IMR-90 (cell line): Measurements from ENCODE around the gene GGACT. TPM values are rescaled to one million over a fixed set of nuclear protein-coding genes. Genes with fewer than 3 reads are reported as not detected.

Source experiments
- ATAC-seq: fragments of 200-7000 bp; cut with Tn5 transposase; 2 replicates; pipeline ENCODE4 v1.9.1; 2020; ENCODE audit warnings: low read depth, mild to moderate bottlenecking, moderate library complexity
- BruUV-seq: library from RNA; stranded (reverse); fragments of 400-500 nt; replicated peaks from 2 replicates; lab custom pipeline; 2021; lab: Mats Ljungman, UMichigan
- CTCF ChIA-PET: fragments of 300-600 bp; formaldehyde crosslinking; extraction: SDS; loops from one replicate; lab custom pipeline; 2021; ENCODE audit warnings: antibody characterized with exemption; lab: Yijun Ruan, JAX
- POLR2A ChIA-PET: fragments of 300-600 bp; sonication (Branson Sonifier 250); formaldehyde crosslinking; loops from one replicate; lab custom pipeline; 2022; ENCODE audit warnings: antibody characterized with exemption; ENCODE audit not compliant: unreplicated experiment; lab: Charles Lee
- DNase-seq: peaks from one replicate; pipeline ENCODE4 v3.0.0; 2013
- H2AFZ ChIP-seq: replicated peaks from 2 replicates; pipeline ENCODE3; 2013; ENCODE audit warnings: low read length, mild to moderate bottlenecking; ENCODE audit not compliant: poor library complexity
- H2AK5ac ChIP-seq: 2 replicates; pipeline ENCODE4 v1.6.1; 2013; ENCODE audit warnings: low read depth, low read length, inconsistent platforms
- H2AK9ac ChIP-seq: replicated peaks from 2 replicates; pipeline ENCODE3; 2013; ENCODE audit warnings: mild to moderate bottlenecking, low read depth, low read length, moderate library complexity; ENCODE audit not compliant: poor library complexity
- H2BK120ac ChIP-seq: 2 replicates; pipeline ENCODE4 v1.6.1; 2013; ENCODE audit warnings: low read depth, low read length, inconsistent platforms
- H2BK15ac ChIP-seq: 3 replicates; pipeline ENCODE4 v1.6.1; 2013; ENCODE audit warnings: low read depth, low read length, inconsistent platforms
- H2BK20ac ChIP-seq: 2 replicates; pipeline ENCODE4 v1.6.1; 2013; ENCODE audit warnings: low read depth, mild to moderate bottlenecking, inconsistent platforms, low read length, moderate library complexity
- H2BK5ac ChIP-seq: 2 replicates; pipeline ENCODE4 v1.6.1; 2013; ENCODE audit warnings: mild to moderate bottlenecking, low read depth, low read length, inconsistent platforms; ENCODE audit not compliant: poor library complexity, severe bottlenecking
- H3K14ac ChIP-seq: replicated peaks from 2 replicates; pipeline ENCODE4 v1.6.1; 2013; ENCODE audit warnings: low read depth, low read length, inconsistent platforms
- H3K18ac ChIP-seq: 2 replicates; pipeline ENCODE4 v1.6.1; 2013; ENCODE audit warnings: low read depth, low read length, control low read depth
- H3K23ac ChIP-seq: 2 replicates; pipeline ENCODE4 v1.6.1; 2013; ENCODE audit warnings: low read depth, low read length, inconsistent platforms
- H3K27ac ChIP-seq: 2 replicates; pipeline ENCODE4 v1.5.1; 2013; ENCODE audit warnings: mild to moderate bottlenecking, control low read depth, low read length; ENCODE audit not compliant: insufficient read depth
- H3K27me3 ChIP-seq: 2 replicates; pipeline ENCODE4 v1.6.1; 2013; ENCODE audit warnings: low read length; ENCODE audit not compliant: control insufficient read depth, insufficient read depth
- H3K36me3 ChIP-seq: 2 replicates; pipeline ENCODE4 v1.6.1; 2013; ENCODE audit warnings: low read length, mixed read lengths; ENCODE audit not compliant: control insufficient read depth, insufficient read depth
- H3K4ac ChIP-seq: 2 replicates; pipeline ENCODE4 v1.6.1; 2013; ENCODE audit warnings: low read depth, low read length, inconsistent platforms
- H3K4me1 ChIP-seq: 2 replicates; pipeline ENCODE4 v1.6.1; 2013; ENCODE audit warnings: low read length, mixed read lengths; ENCODE audit not compliant: control insufficient read depth, insufficient read depth
- H3K4me2 ChIP-seq: 2 replicates; pipeline ENCODE4 v1.6.1; 2013; ENCODE audit warnings: low read depth, mild to moderate bottlenecking, control low read depth, low read length, moderate library complexity
- H3K4me3 ChIP-seq: 2 replicates; pipeline ENCODE4 v1.5.1; 2013; ENCODE audit warnings: low read depth, mild to moderate bottlenecking, control low read depth, low read length, moderate library complexity; ENCODE audit not compliant: insufficient read depth
- H3K56ac ChIP-seq: 2 replicates; pipeline ENCODE4 v1.6.1; 2013; ENCODE audit warnings: low read length, inconsistent platforms; ENCODE audit not compliant: insufficient read depth; ENCODE audit errors: extremely low read depth
- H3K79me1 ChIP-seq, 2 experiments: 2 replicates each; pipeline ENCODE4 v1.6.1; 2013; ENCODE audit warnings: low read length in 2 of 2, inconsistent platforms in 1 of 2, low read depth in 1 of 2
- H3K9ac ChIP-seq: 2 replicates; pipeline ENCODE4 v1.6.1; 2013; ENCODE audit warnings: low read depth, low read length, control low read depth
- H3K9me1 ChIP-seq: 2 replicates; pipeline ENCODE4 v1.6.1; 2013; ENCODE audit warnings: low read length, inconsistent platforms; ENCODE audit not compliant: insufficient read depth
- H3K9me3 ChIP-seq: 2 replicates; pipeline ENCODE4 v1.6.1; 2013; ENCODE audit warnings: low read length; ENCODE audit not compliant: control insufficient read depth, insufficient read depth
- H4K20me1 ChIP-seq: 2 replicates; pipeline ENCODE4 v1.6.1; 2013; ENCODE audit warnings: low read length, inconsistent platforms; ENCODE audit not compliant: insufficient read depth
- H4K5ac ChIP-seq: 2 replicates; pipeline ENCODE4 v1.6.1; 2013; ENCODE audit warnings: mild to moderate bottlenecking, low read depth, low read length, control low read depth
- H4K8ac ChIP-seq, 2 experiments: 2 replicates each; pipeline ENCODE4 v1.6.1; 2013; ENCODE audit warnings: low read depth in 2 of 2, low read length in 2 of 2, control low read depth in 1 of 2, inconsistent platforms in 1 of 2
- H4K91ac ChIP-seq: 2 replicates; pipeline ENCODE4 v1.6.1; 2013; ENCODE audit warnings: low read depth, low read length, inconsistent platforms; ENCODE audit not compliant: insufficient read depth
- BHLHE40 ChIP-seq: fragments of 150-350 bp; IDR thresholded peaks from 2 replicates; pipeline ENCODE4 v1.6.1; 2016; ENCODE audit warnings: mild to moderate bottlenecking, low read depth, low read length
- CEBPB ChIP-seq: IDR thresholded peaks from 2 replicates; pipeline ENCODE4 v1.6.1; 2012; ENCODE audit warnings: low read depth, low read length, improper control_type of control experiment
- CHD1 ChIP-seq: IDR thresholded peaks from 2 replicates; pipeline ENCODE4 v1.6.1; 2012; ENCODE audit warnings: low read depth, low read length, improper control_type of control experiment
- FOS ChIP-seq: fragments of 150-350 bp; IDR thresholded peaks from 2 replicates; pipeline ENCODE4 v1.6.1; 2016; ENCODE audit warnings: low read depth, low read length
- MAFK ChIP-seq: IDR thresholded peaks from 2 replicates; pipeline ENCODE4 v1.6.1; 2012; ENCODE audit warnings: low read depth, low read length, improper control_type of control experiment
- MAZ ChIP-seq: IDR thresholded peaks from 2 replicates; pipeline ENCODE4 v1.6.1; 2012; ENCODE audit warnings: low read depth, mild to moderate bottlenecking, low read length, improper control_type of control experiment, moderate library complexity, borderline replicate concordance
- MXI1 ChIP-seq: IDR thresholded peaks from 2 replicates; pipeline ENCODE4 v1.6.1; 2012; ENCODE audit warnings: low read depth, mild to moderate bottlenecking, low read length, moderate library complexity, borderline replicate concordance
- NFE2L2 ChIP-seq: fragments of 150-350 bp; IDR thresholded peaks from 2 replicates; pipeline ENCODE4 v1.6.1; 2016; ENCODE audit warnings: low read depth, mild to moderate bottlenecking, low read length
- POLR2A ChIP-seq: IDR thresholded peaks from 2 replicates; pipeline ENCODE4 v1.6.1; 2012; ENCODE audit warnings: mild to moderate bottlenecking, low read depth, low read length
- RAD21 ChIP-seq: IDR thresholded peaks from 2 replicates; pipeline ENCODE4 v1.6.1; 2012; ENCODE audit warnings: low read length, improper control_type of control experiment
- RCOR1 ChIP-seq: IDR thresholded peaks from 2 replicates; pipeline ENCODE4 v1.6.1; 2012; ENCODE audit warnings: mild to moderate bottlenecking, low read length, improper control_type of control experiment; ENCODE audit not compliant: insufficient replicate concordance
- RFX5 ChIP-seq: IDR thresholded peaks from 2 replicates; pipeline ENCODE4 v1.8.0; 2012; ENCODE audit warnings: low read depth, mild to moderate bottlenecking, low read length, moderate library complexity
- SMC3 ChIP-seq: fragments of 150-350 bp; IDR thresholded peaks from 2 replicates; pipeline ENCODE4 v1.6.1; 2016; ENCODE audit warnings: low read depth, mild to moderate bottlenecking, antibody characterized with exemption, low read length, moderate library complexity
- WGBS, 2 experiments: methylation state at CpG; one replicate each; pipeline versions ENCODE4 v1.1.5 to v1.1.7; 2013; ENCODE audit warnings: missing lambda C conversion rate in 2 of 2; ENCODE audit not compliant: insufficient read length in 1 of 2; ENCODE audit errors: extremely low coverage in 2 of 2; 5-methylcytosine and 5-hydroxymethylcytosine counted together
- dilution Hi-C: fragments of 300-500 bp; cut with HindIII; formaldehyde crosslinking; loops from one replicate; pipeline ENCODE4 v1.14.3; 2018; ENCODE audit warnings: low sequenced_read_pairs; ENCODE audit not compliant: unreplicated experiment
- in situ Hi-C: fragments of 300-500 bp; cut with MboI; formaldehyde crosslinking; loops from 3 replicates; pipeline ENCODE4 v1.14.3; 2019; ENCODE audit warnings: low sequenced_read_pairs, inconsistent platforms, mixed read lengths
- intact Hi-C: fragments of 100-400 bp; cut with micrococcal nuclease; formaldehyde crosslinking; loops from 2 replicates; pipeline ENCODE4 v1.10.0; 2022
- polyA plus RNA-seq, 3 experiments: library from polyadenylated mRNA; depleted of rRNA; stranded (reverse); fragments of >200 nt; gene quantifications; 2 replicates each; pipeline ENCODE4 v1.2.3, GENCODE V29; 2012; ENCODE audit warnings: low replicate concordance in 1 of 3
- total RNA-seq: library from RNA; depleted of rRNA; stranded (reverse); fragments of >200 nt; gene quantifications from 2 replicates; pipeline ENCODE4 v1.2.3, GENCODE V29; 2012
- TF ChIP-seq, protein P1 (sequence below): fragments of 150-350 bp; IDR thresholded peaks from 2 replicates; pipeline ENCODE4 v1.6.1; 2016; ENCODE audit warnings: low read depth, mild to moderate bottlenecking, low read length, moderate library complexity, borderline replicate concordance
- TF ChIP-seq, protein P2 (sequence below): fragments of 150-350 bp; IDR thresholded peaks from 2 replicates; pipeline ENCODE4 v1.6.1; 2017; ENCODE audit warnings: mild to moderate bottlenecking, antibody characterized with exemption, low read length, low read depth
- TF ChIP-seq, protein P3 (sequence below): conservative IDR thresholded peaks from 2 replicates; pipeline ENCODE4 v1.5.1; 2012; ENCODE audit warnings: mild to moderate bottlenecking, low read depth, low read length, improper control_type of control experiment

Gene GGACT
- total and polyA plus RNA-seq, 2 of the 4 experiments (the other 2 are of a cell fraction) = 2.0 to 2.6 TPM

DNA sequence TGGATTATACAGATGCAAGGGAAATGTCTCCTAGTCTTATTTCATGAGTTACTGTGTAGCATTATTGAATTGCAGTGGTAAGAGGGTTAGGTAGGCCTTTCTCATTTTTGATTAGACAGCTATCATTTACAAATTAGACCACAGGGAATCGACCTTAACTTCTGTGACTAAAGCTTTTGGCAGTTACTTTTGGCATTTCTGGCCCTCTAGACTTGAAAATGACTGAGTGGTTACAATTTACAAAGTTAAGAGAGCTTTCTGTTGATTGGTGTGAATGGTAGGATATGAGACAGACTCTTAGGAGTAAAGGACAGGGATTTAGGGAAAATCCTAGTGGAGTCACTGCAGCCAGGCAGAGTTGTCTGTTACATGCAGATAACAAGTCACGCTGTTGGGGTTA is 86.1 kb downstream of the GGACT start:
- Histone ChIP-seq H3K9ac (no peak overlapping the region), H3K9me1 (no peaks in the 10 kb centered on the region), H4K5ac (no peak overlapping the region), H2BK15ac (no peak overlapping the region), H3K4me3 (no peak overlapping the region), H2BK5ac (no peak overlapping the region), H3K4ac (no peak overlapping the region), H2BK20ac (no peak overlapping the region), H3K56ac (no peak overlapping the region), H4K8ac (no peak overlapping the region), H3K79me1 (no peaks in the 10 kb centered on the region), H3K9me3 (no peaks in the 10 kb centered on the region), H3K36me3 (no peaks in the 10 kb centered on the region), H3K23ac (no peak overlapping the region), H2AFZ (no peak overlapping the region), H4K20me1 (no peaks in the 10 kb centered on the region), H2AK9ac (no peak overlapping the region), H3K4me2 (no peak overlapping the region), H3K27ac (no peak overlapping the region), H3K4me1 (peaks cover 4% of the 10 kb centered on the region), H2AK5ac (no peak overlapping the region), H3K18ac (no peak overlapping the region), H2BK120ac (no peak overlapping the region), H4K91ac (no peak overlapping the region), H3K14ac (0 out of 2 replicates have a peak overlapping the region, but pooled peaks have one; percentile 21), H3K27me3 (no peaks in the 10 kb centered on the region)
- ATAC-seq = peak; percentile 27; the same call in 1 of the 2 replicates
- TF ChIP-seq MXI1 (no peak), RCOR1 (no peak), SMC3 (no peak), CHD1 (no peak), BHLHE40 (no peak), POLR2A (no peak), MAZ (no peak), FOS (no peak), RAD21 (no peak), CEBPB (no peak), MAFK (no peak), NFE2L2 (no peak), RFX5 (no peak)
- TF ChIP-seq, protein P1, sequence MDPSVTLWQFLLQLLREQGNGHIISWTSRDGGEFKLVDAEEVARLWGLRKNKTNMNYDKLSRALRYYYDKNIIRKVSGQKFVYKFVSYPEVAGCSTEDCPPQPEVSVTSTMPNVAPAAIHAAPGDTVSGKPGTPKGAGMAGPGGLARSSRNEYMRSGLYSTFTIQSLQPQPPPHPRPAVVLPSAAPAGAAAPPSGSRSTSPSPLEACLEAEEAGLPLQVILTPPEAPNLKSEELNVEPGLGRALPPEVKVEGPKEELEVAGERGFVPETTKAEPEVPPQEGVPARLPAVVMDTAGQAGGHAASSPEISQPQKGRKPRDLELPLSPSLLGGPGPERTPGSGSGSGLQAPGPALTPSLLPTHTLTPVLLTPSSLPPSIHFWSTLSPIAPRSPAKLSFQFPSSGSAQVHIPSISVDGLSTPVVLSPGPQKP = no peak
- TF ChIP-seq, protein P2, sequence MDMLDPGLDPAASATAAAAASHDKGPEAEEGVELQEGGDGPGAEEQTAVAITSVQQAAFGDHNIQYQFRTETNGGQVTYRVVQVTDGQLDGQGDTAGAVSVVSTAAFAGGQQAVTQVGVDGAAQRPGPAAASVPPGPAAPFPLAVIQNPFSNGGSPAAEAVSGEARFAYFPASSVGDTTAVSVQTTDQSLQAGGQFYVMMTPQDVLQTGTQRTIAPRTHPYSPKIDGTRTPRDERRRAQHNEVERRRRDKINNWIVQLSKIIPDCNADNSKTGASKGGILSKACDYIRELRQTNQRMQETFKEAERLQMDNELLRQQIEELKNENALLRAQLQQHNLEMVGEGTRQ = no peak
- TF ChIP-seq, protein P3, sequence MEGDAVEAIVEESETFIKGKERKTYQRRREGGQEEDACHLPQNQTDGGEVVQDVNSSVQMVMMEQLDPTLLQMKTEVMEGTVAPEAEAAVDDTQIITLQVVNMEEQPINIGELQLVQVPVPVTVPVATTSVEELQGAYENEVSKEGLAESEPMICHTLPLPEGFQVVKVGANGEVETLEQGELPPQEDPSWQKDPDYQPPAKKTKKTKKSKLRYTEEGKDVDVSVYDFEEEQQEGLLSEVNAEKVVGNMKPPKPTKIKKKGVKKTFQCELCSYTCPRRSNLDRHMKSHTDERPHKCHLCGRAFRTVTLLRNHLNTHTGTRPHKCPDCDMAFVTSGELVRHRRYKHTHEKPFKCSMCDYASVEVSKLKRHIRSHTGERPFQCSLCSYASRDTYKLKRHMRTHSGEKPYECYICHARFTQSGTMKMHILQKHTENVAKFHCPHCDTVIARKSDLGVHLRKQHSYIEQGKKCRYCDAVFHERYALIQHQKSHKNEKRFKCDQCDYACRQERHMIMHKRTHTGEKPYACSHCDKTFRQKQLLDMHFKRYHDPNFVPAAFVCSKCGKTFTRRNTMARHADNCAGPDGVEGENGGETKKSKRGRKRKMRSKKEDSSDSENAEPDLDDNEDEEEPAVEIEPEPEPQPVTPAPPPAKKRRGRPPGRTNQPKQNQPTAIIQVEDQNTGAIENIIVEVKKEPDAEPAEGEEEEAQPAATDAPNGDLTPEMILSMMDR = no peak
- DNase-seq = peak; percentile 16
- dilution Hi-C loops = no loop called here
- in situ Hi-C loops = loop anchor here (10.0 kb wide), 1 partner anchor 258 kb away; no protein-coding TSS in a partner anchor
- no TSS peak for BruUV-seq
- POLR2A ChIA-PET = no interaction called here
- intact Hi-C loops = no loop called here
- CTCF ChIA-PET = no interaction called here
- 63% methylated on average over 1 of the region's 2 CpGs; no CpG with 5 or more reads in 1 of the 2 experiments for whole genome bisulfite sequencing, 2 experiments
